CD4-positive, alpha-beta T cell treated with Interferon alpha-2 for 1 hour (primary cell): ENCODE measurements around the gene DIPK1B.
A peak's percentile ranks its signal among the peaks of the same experiment; 100 is the strongest.
"Not testable (repeated sequence)": the region's sequence is repeated elsewhere in the genome, so short reads cannot be mapped to it uniquely, and the experiment has no call there.

ENCODE experiments used
- DNase-seq, 2 donors: peaks; one replicate each; pipeline ENCODE4 v3.0.0-alpha.2; 2020 to 2022

Gene DIPK1B

DNA sequence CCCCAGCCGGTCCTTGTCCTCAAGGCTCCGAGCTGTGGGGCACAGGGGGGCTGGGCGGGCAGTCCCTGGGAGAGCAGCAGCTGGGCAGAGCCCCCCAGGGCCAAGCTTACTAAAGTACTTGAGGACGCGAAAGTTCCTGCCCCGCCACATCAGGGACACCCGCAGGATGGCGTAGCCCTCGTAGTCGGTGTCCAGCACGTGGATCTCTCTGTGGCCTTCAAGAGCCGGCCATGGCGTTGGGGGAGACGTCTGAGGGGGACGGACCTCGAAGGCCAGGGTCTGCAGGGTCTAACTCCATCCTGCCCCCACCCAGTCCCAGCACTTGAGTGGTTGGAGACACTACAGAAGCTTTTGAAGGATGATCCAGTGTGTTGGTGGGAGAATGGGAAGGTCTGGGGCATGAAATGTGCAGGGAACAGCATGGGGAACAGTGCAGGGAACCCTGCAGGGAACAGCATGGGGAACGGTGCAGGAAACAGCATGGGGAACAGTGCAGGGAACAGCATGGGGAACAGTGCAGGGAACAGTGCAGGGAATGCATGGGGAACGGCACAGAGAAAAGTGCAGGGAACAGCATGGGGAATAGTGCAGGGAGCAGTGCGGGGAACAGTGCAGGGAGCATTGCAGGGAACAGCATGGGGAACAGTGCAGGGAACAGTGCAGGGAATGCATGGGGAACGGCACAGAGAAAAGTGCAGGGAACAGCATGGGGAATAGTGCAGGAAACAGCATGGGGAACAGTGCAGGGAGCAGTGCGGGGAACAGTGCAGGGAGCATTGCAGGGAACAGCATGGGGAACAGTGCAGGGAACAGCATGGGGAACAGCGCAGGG lies 43.1 kb downstream of the DIPK1B start:
- DNase-seq: not testable (repeated sequence)

DNA sequence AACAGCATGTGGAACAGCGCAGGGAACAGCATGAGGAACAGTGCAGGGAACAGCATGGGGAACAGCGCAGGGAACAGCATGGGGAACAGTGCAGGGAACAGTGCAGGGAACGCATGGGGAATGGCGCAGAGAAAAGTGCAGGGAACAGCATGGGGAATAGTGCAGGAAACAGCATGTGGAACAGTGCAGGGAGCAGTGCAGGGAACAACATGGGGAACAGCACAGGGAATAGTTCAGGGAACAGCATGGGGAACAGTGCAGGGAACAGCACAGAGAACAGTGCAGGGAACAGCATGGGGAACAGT lies 43.7 kb downstream of the DIPK1B start:
- no peak for DNase-seq

DNA sequence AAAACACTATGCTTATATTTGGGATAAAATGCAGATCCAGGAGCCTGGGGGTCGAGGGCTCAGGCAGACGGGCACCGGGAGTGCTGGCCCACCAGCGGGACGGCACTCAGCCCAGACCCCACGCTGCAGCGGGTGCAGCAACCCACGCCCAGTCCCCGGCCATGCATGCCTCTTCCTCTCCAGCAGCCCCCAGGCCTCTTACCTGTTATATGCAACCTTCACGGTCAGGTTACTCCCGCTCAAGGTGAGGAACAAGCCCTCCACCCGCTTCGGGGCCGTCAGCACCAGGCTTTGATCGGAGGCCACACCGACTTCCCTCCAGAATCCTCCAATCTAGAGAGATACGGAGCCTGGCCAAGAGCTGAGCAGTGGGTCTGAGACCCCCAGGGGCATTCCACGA lies 44.5 kb downstream of the DIPK1B start:
- no peak for DNase-seq

DNA sequence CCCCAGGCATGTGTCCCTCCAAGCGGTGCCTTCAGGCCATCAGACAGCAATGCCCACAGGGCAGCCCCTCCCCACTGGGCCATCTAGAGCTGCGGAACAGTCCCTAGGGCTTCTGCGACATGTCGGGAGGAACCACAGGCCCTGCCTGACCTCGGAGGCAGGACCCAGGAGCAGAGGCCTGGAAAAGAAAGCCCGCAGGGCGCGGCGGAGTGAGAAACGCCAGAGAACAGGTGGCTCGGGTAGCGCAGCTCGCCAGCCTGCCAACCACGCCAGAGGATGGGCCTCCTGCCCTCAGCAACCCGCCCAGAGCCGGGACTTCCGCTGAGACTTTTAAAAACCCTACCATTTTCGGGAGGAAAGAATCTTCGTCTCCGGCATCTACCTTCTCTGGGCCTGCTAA lies 45.0 kb downstream of the DIPK1B start:
- no peak for DNase-seq

DNA sequence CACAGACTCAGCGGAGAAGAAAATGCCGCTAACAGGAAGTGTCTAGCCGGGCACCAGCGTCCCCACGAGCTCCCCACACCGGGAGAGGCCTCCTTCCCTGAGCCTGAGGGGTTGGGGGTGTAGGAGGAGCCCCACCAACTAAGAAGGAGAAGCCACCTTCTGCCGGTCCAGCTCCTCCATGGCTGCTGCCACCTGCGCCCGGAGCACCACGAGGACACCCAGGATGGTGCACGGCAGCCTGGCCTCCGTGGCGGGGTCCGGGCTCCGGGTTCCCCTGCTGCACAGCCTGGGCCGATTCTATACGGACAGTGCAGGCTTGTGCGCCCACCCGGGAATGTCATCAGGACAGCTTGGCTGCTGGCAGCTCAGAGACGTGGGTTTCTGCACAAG lies 45.4 kb downstream of the DIPK1B start:
- no peak for DNase-seq

DNA sequence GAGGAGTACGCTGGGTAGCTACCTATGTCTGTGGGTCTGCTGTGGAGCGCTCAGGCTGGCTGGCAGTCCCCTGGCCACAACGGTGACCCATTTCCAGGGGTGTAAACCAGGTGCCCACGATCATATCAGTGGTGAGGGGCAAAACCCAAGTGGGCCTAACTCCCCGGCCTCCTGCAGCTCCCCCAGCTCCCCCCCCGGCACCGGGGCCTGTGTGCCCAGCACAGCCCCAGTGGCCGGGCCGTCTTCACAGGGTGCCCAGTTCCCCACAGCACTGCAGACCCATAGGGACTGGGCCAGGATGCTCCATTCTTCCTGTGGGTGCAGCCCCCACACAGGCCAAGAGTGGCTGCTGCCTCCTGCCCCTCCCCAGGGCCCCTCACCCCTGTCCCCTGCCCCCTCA lies 46.6 kb downstream of the DIPK1B start:
- no peak for DNase-seq

DNA sequence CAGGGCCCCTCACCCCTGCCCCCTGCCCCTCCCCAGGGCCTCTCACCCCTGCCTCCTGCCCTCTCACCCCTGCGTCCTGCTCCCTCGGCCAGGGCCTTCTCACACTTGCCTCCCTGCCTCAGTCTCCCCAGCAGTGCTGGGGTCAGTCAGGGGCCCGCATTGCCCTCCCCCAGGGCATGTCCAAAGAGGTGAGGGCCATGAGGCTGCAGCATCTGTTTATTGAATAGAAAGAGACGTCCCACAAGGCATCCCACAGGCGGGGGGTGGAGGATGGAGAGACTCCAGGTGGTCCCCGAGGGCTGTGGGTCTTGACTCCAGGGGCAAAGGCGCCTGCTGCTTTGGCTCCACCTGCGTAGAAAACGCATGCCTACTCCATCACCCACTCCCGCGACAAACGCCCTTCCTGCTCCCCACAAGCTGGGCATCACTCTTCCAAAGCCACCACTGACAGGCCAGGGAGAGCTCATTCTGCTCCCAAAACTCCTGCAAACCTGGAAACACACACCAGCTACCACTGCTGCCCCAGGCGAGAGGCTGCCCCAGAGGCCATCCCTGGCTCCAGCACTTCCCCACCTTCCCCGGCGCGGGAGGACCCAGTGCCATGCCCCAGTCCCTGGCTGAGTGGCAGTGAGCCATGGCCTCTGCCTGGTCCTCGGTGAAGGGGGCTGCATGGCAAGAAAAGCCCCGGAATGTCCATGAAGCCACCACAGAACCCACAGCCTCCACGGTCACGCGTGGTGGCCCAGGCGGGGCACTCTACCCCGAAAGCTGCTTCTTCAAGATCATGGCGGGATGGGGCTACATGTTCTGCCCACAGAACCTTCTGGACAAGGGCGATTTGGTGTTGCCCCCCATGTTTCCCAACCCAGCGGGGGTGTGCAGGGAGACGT lies 47.3 kb downstream of the DIPK1B start:
- DNase-seq: no peak

DNA sequence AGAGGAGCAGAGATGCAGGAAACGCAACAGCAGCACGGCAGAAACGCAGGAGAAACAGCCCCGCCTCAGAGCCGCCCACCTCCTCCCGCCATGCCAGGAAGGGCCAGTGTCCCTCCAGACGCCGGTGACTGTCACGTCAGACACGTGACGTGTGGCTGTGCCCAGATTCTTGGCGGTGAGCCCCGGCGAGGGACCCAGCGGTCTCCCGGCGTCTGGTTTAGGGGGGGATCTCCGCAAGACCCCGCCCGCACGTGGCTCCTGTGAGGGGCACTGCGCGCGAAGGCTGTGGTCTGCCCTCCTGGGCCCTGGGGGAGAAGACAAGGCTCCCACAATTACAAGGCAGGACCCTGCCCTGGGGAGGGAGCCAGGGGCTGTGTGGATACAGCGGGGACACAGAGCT lies 48.1 kb downstream of the DIPK1B start:
- no peak for DNase-seq

DNA sequence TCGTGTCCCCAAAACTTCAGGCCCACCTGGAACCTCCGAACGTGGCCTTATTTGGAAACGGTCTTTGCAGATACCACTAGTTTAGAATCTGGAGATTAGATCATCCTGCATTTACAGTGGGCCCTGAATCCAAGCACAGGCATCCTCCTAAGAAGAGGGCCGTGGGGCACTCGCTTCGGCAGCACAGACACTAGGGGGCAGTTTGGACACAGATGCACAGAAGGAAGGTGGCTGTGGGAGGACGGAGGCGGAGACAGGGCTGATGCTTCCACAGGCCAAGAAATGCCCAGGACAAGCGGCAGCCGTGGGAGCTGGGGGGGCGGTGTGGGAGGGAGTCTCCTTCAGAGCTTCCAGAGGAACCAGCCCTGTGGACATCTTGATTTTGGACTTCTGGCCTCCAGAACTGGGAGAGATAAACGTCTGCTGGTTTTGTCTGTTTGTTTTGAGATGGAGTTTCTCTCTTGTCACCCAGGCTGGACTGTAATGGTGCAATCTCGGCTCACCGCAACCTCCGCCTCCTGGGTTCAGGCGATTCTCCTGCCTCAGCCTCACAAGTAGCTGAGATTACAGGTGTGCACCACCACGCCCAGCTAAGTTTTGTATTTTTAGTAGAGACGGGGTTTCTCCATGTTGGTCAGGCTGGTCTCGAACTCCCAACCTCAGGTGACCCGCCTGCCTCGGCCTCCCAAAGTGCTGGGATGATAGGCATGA lies 48.6 kb downstream of the DIPK1B start:
- DNase-seq: peak in 1 of 2 donors; percentile 33

DNA sequence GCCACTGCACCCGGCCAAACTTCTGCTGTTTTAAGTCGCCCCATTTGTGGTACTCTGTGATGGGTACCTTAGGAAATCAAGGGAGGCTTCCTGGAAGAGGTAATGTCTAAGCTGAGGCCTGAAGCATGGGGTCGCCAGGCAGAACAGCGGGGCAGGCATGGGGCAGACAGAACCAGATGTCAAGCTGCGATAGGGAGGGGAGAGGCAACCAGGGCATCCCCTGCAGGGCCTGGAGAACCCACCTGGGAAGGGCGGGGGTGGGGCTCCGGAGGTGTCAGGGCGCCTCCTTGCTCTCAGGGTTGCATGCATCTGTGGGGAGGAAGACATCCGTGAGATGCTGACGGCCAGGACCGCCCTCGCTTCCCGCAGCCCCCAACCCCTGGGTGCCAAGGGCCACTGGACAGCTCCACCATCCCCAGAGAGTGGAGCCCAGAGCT lies 49.2 kb downstream of the DIPK1B start:
- DNase-seq: no peak

DNA sequence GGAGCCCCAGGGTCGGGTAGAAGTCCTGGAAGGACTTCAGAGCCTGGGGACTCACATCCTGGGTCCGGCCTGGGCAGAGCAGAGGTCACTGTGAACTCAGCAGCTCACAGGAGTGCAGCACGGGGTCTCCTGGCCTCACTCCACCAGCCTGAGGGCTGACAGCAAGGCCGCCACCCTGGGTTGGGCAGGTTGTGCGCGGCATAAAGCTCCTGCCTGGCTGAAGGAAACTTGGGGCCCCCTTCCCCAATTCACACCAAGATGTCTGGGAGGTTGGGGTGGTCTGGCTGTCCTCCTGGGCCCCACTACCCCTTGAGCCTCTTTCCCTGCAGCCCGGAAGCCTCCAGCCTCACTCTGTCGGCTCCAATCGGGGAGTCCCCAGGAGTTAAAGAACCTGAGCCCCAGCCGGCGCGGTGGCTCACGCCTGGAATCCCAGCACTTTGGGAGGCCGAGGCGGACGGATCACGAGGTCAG lies 49.9 kb downstream of the DIPK1B start:
- DNase-seq: no peak

DNA sequence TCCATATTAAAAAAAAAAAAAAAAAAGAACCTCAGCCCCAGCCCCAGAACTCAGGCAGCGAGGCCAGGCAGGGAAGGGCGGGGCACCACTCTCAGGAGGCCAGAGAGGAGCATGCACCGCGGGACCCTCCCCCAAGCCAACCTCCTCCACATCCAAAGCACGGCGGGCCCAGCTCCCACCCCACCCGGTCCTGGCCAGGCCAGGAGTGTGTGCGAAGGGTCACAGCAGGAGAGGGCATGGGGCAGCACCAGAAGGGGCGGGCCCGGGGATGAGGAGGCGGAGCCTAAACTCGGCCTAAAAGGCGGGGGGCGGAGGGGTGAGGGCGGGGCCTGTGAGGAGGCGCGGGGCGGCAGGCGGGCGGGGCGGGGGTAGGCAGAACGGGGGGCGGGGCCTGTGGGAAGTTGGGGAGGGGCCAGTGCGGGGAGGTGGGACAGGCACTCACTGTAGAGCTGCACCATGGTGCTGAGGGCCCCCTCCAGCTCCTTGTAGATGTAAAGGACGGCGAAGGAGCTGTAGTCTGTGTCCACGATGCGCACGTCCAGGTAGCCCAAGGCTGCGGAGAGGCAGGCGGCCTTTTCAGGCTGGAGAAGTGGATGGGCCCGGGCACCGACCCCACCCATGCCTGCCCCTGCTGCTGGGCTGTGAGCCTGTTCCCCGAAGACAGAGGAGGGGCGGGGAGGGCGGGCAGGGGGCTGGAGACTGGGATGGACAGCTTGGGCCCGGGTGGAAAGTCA lies 50.7 kb downstream of the DIPK1B start:
- DNase-seq: peak; percentile 45

DNA sequence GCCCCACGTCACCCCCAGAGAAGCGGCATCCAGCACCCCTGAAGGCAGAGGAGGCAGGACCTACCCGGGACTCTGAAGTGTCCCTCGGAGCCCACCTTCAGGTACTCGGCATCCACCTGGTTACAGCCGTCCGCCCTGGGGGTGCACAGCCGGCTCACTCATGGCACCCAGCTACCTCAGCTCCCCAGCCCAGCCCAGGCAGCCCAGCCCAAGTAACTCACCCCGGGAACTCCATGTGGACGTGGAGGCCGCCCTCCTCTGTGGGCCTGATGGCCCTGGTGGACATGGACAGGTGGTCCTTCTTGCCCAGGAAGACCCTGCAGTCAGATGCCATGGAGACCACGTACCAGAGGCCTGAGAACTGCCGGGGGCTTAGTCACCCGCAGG lies 51.3 kb downstream of the DIPK1B start:
- DNase-seq: no peak

DNA sequence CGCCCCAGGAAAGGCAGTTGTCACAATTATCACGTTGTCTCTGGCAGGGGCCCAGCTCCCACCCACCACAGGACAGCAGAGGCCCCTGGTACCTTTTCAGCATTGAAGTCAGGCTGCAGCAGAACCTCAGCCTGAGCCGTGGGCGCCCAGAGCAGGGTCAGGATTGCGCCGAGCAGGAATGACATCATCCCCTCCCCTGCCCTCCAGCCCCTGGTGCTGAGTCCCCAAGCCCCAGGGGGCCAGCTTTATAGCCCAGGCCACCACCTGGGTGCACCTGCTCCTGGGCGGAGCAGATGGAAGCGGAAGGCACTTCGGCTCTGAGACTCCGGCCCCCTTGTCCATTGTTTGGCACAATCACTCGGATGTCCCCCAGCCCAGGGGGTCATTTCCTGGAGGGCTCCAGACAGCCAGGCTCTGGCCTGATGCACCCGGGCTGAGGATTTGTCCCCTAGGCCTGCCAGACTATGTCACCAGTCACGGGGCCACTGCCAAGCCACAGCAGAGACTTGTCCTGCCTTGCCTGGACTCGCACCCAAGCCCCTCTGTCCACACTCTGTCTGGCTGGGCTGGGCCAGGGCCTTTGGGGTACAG lies 52.0 kb downstream of the DIPK1B start, which contains the start of gene LCN15:
Gene LCN15 (minus strand): TSS at position 218 of the 591 bp plus-strand sequence. CDS start 30 bp downstream, at position 188.
- DNase-seq: no peak

DNA sequence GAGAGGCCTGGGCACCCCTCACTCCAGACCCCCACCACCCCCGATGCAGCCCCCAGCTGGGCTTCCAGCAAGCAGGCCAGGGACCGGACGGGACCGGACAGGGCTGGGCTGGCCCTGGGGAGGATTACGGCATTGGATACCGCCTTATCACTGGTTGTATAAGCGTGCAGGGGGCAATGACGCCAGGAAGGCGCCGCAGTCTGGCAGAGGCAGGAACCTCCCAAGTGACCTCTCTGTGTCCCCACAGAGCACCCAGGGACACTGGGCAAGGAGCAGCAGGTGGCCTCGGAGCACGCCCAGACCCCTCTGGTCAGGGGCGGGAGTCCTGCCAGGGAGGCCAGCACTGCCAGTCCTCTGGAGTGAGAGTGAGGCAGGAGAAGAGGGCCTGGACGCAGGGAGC lies 52.7 kb downstream of the DIPK1B start:
- no peak for DNase-seq

DNA sequence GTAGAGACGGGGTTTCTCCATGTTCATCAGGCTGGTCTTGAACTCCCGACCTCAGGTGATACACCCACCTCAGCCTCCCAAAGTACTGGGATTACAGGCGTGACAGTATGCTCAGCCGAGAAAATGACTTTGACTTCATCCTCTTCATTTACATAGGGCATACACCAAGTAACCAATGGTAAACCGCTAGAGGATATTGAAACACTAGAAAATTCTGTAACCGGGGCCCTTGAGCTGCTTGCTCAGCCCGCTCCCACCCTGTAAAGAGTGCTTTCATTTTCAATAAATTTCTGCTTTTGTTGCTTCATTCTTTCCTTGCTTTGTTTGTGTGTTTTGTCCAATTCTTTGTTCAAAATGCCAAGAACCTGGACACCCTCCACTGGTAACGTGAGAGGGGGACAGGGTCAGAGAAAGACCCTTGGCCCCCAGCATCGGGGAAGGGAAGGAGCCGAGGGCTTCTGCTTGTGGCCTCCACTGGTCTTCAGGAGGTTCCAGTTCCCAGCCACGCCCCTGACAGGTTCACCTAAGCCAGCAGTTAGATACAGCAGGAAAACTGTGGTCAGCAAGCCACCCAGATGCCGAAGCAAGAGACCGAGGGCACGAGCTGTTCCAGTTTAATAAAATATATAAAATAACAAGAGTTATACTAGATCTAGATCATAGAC lies 53.5 kb downstream of the DIPK1B start:
- DNase-seq: not testable (repeated sequence)

DNA sequence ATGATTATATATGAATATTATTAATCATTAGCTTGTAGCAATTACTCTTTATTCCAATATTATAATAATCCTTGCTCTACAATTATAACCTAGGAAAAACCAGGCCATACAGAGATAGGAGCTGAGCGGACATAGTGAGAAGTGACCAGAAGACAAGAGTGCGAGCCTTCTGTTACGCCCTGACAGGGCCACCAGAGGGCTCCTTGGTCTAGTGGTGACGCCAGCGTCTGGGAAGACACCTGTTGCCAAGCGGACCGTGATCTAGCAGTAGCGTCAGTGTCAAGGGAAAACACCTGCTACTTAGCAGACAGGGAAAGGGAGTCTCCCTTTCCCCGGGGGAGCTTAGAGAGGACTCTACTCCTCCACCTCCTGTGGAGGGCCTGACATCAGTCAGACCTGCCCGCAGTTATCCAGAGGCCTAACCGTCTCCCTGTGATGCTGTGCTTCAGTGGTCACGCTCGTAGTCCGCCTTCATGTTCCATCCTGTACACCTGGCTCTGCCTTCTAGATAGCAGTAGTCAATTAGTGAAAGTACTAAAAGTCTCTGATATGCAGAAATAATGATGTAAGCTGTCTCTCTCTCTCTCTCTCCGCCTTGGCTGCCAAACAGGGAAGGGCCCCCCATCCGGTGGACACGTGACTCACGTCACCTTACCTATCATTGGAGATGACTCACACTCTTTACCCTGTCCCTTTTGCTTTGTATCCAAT lies 54.2 kb downstream of the DIPK1B start:
- DNase-seq: peak; percentile 67 to 72

DNA sequence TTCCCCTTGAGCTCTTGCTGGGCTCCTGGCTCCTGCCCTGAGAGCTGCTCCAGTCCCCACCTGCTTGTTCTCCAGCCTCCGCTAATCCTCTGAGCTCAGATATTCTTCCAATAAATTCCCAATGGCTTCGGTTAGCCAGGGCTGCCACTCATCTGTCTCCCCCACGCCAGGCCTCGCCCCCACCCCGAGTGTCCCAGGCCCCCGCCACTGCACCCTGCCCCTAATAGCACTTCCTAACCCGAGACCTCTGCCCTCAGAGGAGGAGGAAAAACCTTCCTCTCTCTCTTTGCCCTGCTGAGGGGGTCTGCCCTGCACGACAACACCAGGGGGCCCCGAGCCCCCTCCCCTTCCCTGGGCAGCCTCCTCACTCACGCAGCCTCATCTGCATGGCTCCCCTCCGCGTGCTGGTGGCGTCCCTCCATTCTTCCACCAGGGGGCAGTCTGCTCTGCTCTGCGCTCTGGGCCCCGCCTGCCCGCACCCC lies 57.4 kb downstream of the DIPK1B start:
- peak; percentile 43 to 65 for DNase-seq

DNA sequence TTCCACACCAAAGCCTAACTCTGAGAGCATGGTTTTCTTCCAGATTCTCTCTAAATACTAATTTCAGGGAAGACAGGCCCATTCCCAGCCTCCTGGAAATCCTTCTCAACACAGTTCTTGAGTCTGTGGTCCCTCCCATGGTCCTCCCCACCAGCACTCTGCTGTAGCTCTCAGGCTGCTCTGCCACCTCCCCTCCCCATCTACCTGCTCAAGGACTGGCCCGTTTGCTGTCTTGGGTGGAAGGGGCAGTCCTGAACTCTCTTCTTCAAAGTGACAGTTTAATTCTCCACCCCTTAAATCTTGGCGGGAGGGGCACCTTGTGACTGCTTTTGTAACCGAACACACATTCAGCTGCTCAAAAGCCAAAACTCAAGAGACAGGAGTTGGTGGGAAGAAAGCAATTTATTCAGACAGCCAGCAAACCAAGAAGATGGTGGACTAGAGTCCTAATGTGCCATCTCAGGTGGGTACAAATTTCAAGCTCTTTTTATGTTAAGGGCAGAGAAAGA lies 59.6 kb downstream of the DIPK1B start:
- no peak for DNase-seq

DNA sequence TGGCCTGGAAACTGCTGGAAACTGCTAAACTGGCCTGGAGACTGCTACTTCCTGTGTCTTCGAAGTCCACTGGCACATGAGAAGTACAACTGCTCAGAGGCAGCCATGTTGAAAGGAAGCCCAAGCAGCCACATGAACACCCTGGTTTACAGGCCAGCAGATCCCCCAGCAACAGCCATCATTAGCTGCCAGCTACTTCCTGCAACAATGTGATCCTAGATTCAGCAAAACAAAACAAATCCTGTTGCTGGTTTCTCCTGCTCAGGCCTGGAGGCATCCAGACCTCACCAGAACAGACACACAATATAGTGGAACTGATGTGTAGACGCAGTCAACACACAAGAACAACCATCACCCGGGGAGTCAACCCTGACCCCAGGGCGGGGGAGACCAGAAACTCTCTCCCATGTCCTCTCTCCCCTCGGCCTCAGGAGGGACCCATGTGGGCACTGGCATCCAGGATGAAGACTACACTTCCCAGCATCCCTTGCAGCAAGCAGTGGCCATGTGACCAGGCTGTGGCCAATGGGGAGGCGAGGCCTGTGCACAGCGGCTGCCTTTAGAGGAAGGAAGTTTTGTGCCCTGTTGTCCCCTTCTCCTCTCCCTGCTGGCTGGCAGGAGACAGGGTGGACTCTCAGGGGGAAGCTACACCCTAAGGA lies 61.1 kb downstream of the DIPK1B start:
- DNase-seq: peak; percentile 22 to 52
